Suppressor macrophage treated with lipopolysaccharide for 4 hours (primary cell): ENCODE measurements around the gene IFNA17.
"Not testable (repeated sequence)": the region's sequence is repeated elsewhere in the genome, so short reads cannot be mapped to it uniquely, and the experiment has no call there.

Experiments used
- DNase-seq: peaks from one replicate; pipeline ENCODE4 v3.0.0-alpha.2; 2020

IFNA17 gene

GRCh38 chr9:21228122-21228521 is at the start of gene IFNA17:
IFNA17 (minus strand) TSS chr9:21228222; CDS start chr9:21228173, 49 bp downstream.
- DNase-seq = no peak

- DNase-seq = no peak
Observed at GRCh38 chr9:21268347-21268657, 40.3 kb upstream of the IFNA17 start.

- no peak for DNase-seq
Observed at GRCh38 chr9:21267485-21268346, 39.7 kb upstream of the IFNA17 start.

- DNase-seq = no peak
Observed at GRCh38 chr9:21266733-21267484, 38.9 kb upstream of the IFNA17 start.

GRCh38 chr9:21265421-21266189 is 37.6 kb upstream of the IFNA17 start:
- DNase-seq = no peak

GRCh38 chr9:21255538-21256212 is 27.7 kb upstream of the IFNA17 start:
- no peak for DNase-seq

GRCh38 chr9:21252721-21253547 is 24.9 kb upstream of the IFNA17 start:
- peak; percentile 81 for DNase-seq

GRCh38 chr9:21251638-21252037 is 23.6 kb upstream of the IFNA17 start:
- no peak for DNase-seq

GRCh38 chr9:21251190-21251589 is 23.2 kb upstream of the IFNA17 start:
- no peak for DNase-seq

- DNase-seq = peak; percentile 71
Observed at GRCh38 chr9:21244836-21245235, 16.8 kb upstream of the IFNA17 start.

GRCh38 chr9:21239911-21240310 is 11.9 kb upstream of the IFNA17 start, which contains the start of gene IFNA14:
IFNA14 (minus strand) TSS chr9:21240005; CDS start chr9:21239935, 70 bp downstream.
- DNase-seq = peak; percentile 61

GRCh38 chr9:21236360-21236714 is 8.3 kb upstream of the IFNA17 start:
- not testable (repeated sequence) for DNase-seq

- DNase-seq = peak; percentile 81
Observed at GRCh38 chr9:21235468-21236359, 7.7 kb upstream of the IFNA17 start.

- DNase-seq = no peak
Observed at GRCh38 chr9:21234153-21234687, 6.2 kb upstream of the IFNA17 start.

GRCh38 chr9:21233258-21233657 is 5.2 kb upstream of the IFNA17 start:
- no peak for DNase-seq

- not testable (repeated sequence) for DNase-seq
Observed at GRCh38 chr9:21217211-21217610, 10.8 kb downstream of the IFNA17 start, which contains the start of gene IFNA16. IFNA16 (minus strand) TSS chr9:21217311; CDS start chr9:21217305, 6 bp downstream.

- peak; percentile 41 for DNase-seq
Observed at GRCh38 chr9:21213411-21214326, 14.4 kb downstream of the IFNA17 start.

- not testable (repeated sequence) for DNase-seq
Observed at GRCh38 chr9:21212160-21212559, 15.9 kb downstream of the IFNA17 start.

GRCh38 chr9:21210782-21211181 is 17.2 kb downstream of the IFNA17 start:
- not testable (repeated sequence) for DNase-seq
